Chondrocyte (in vitro differentiated cells): Measurements from ENCODE around the gene PPARG. TPM values are rescaled to one million over a fixed set of nuclear protein-coding genes. Genes with fewer than 3 reads are reported as not detected.
A peak's percentile ranks its signal among the peaks of the same experiment; 100 is the strongest.

ENCODE experiments used
- DNase-seq: peaks from one replicate; pipeline ENCODE4 v3.0.0; 2021; ENCODE audit warnings: mixed read lengths, low spot score
- H3K27ac Mint-ChIP-seq: one replicate; pipeline ENCODE4 v1.8.0; 2021; ENCODE audit warnings: mild to moderate bottlenecking, moderate library complexity, mixed read lengths; ENCODE audit not compliant: unreplicated experiment
- H3K27me3 Mint-ChIP-seq: 2 replicates; pipeline ENCODE4 v1.8.0; 2021; ENCODE audit warnings: low read depth, mixed read lengths
- H3K36me3 Mint-ChIP-seq: 2 replicates; pipeline ENCODE4 v1.8.0; 2021; ENCODE audit warnings: low read depth, mixed read lengths
- H3K4me1 Mint-ChIP-seq: 2 replicates; pipeline ENCODE4 v1.8.0; 2021; ENCODE audit warnings: low read depth, mild to moderate bottlenecking, mixed read lengths
- H3K4me3 Mint-ChIP-seq: one replicate; pipeline ENCODE4 v1.8.0; 2021; ENCODE audit warnings: mild to moderate bottlenecking, moderate library complexity, mixed read lengths; ENCODE audit not compliant: unreplicated experiment
- H3K9me3 Mint-ChIP-seq: 2 replicates; pipeline ENCODE4 v1.8.0; 2021; ENCODE audit warnings: low read depth, mixed read lengths
- CTCF ChIP-seq: fragments of 200-600 bp; sonication (generic); IDR thresholded peaks from 2 replicates; pipeline ENCODE4 v1.5.0; 2021; ENCODE audit warnings: antibody characterized with exemption, mild to moderate bottlenecking, moderate library complexity
- total RNA-seq: library from RNA; stranded (reverse); gene quantifications from 3 replicates; pipeline ENCODE4 v1.2.1, GENCODE V29; 2021

Gene PPARG
- total RNA-seq, 1 donor from 2014 or later, result 9.2 TPM

GRCh38 chr3:12436514-12437220 is 147.8 kb downstream of the PPARG start:
- no peak for DNase-seq
- no peak for TF ChIP-seq CTCF
- peaks cover 4% of the 10 kb centered on the region for H3K36me3 Mint-ChIP-seq
- H3K27ac Mint-ChIP-seq, result peak overlapping the region; percentile 79
- H3K9me3 Mint-ChIP-seq, result peaks cover 4% of the 10 kb centered on the region
- H3K4me3 Mint-ChIP-seq, result no peak overlapping the region
- no peaks in the 10 kb centered on the region for H3K27me3 Mint-ChIP-seq
- peaks cover 54% of the 10 kb centered on the region for H3K4me1 Mint-ChIP-seq

GRCh38 chr3:12437221-12437605 is 148.3 kb downstream of the PPARG start:
- peaks cover 4% of the 10 kb centered on the region for H3K9me3 Mint-ChIP-seq
- no peak for TF ChIP-seq CTCF
- peaks cover 58% of the 10 kb centered on the region for H3K4me1 Mint-ChIP-seq
- DNase-seq, result no peak
- H3K27ac Mint-ChIP-seq, result peak overlapping the region; percentile 79
- H3K27me3 Mint-ChIP-seq, result no peaks in the 10 kb centered on the region
- H3K36me3 Mint-ChIP-seq, result peaks cover 4% of the 10 kb centered on the region
- H3K4me3 Mint-ChIP-seq, result no peak overlapping the region

GRCh38 chr3:12437861-12438260 is 149.0 kb downstream of the PPARG start:
- no peaks in the 10 kb centered on the region for H3K27me3 Mint-ChIP-seq
- H3K36me3 Mint-ChIP-seq, result peaks cover 4% of the 10 kb centered on the region
- peaks cover 3% of the 10 kb centered on the region for H3K9me3 Mint-ChIP-seq
- TF ChIP-seq CTCF, result no peak
- H3K4me3 Mint-ChIP-seq, result no peak overlapping the region
- H3K27ac Mint-ChIP-seq, result no peak overlapping the region
- no peak for DNase-seq
- peaks cover 64% of the 10 kb centered on the region for H3K4me1 Mint-ChIP-seq

GRCh38 chr3:12438318-12438717 is 149.4 kb downstream of the PPARG start:
- Mint-ChIP-seq H3K27me3 (no peaks in the 10 kb centered on the region), H3K27ac (no peak overlapping the region), H3K4me1 (peaks cover 69% of the 10 kb centered on the region), H3K4me3 (no peak overlapping the region), H3K9me3 (no peaks in the 10 kb centered on the region), H3K36me3 (peaks cover 4% of the 10 kb centered on the region)
- no peak for TF ChIP-seq CTCF
- no peak for DNase-seq

- Mint-ChIP-seq H3K27me3 (no peaks in the 10 kb centered on the region), H3K9me3 (no peaks in the 10 kb centered on the region), H3K4me1 (peaks cover 79% of the 10 kb centered on the region), H3K36me3 (no peaks in the 10 kb centered on the region), H3K4me3 (no peak overlapping the region), H3K27ac (peak overlapping the region; percentile 88)
- no peak for DNase-seq
- no peak for TF ChIP-seq CTCF
These were observed 150.5 kb downstream of the PPARG start for GRCh38 chr3:12439161-12439940.
